SK-N-SH (cell line): Measurements from ENCODE around the gene SLC16A10. TPM values are rescaled to one million over a fixed set of nuclear protein-coding genes. Genes with fewer than 3 reads are reported as not detected.

Source experiments
- CTCF ChIA-PET: fragments of 300-600, 350-600 bp; formaldehyde crosslinking; extraction: SDS; loops from one replicate; lab custom pipeline; 2021; lab: Yijun Ruan, JAX
- POLR2A ChIA-PET: fragments of 350-600 bp; sonication (Branson Sonifier 250); formaldehyde crosslinking; extraction: SDS; loops from one replicate; lab custom pipeline; 2020; ENCODE audit warnings: antibody characterized with exemption, inconsistent platforms; lab: Yijun Ruan, JAX
- DNase-seq: peaks from one replicate; pipeline ENCODE4 v3.0.0; 2012
- H2AFZ ChIP-seq: fragments of 200-600 bp; sonication (generic); 2 replicates; pipeline ENCODE4 v1.8.1; 2016; ENCODE audit warnings: antibody characterized with exemption, mild to moderate bottlenecking, low read depth
- H3F3A ChIP-seq: fragments of 200-600 bp; sonication (generic); replicated peaks from 2 replicates; pipeline ENCODE3; 2016; ENCODE audit warnings: antibody characterized with exemption, mild to moderate bottlenecking; ENCODE audit not compliant: insufficient read depth
- H3K27ac ChIP-seq, 2 experiments: fragments of 200-500 bp in 1 of 2; fragments of 200-600 bp in 1 of 2; sonication (Bioruptor generic) in 1 of 2; sonication (generic), shearing (Covaris generic) in 1 of 2; 2 replicates each; pipeline versions ENCODE4 v1.5.1 to v1.6.1; 2014 to 2016; ENCODE audit warnings: low read depth in 2 of 2, inconsistent platforms in 1 of 2, low read length in 1 of 2, mild to moderate bottlenecking in 1 of 2, mixed read lengths in 1 of 2
- H3K27me3 ChIP-seq: fragments of 200-600 bp; sonication (generic), shearing (Covaris generic); 2 replicates; pipeline ENCODE4 v1.6.1; 2016; ENCODE audit warnings: mixed run types; ENCODE audit not compliant: insufficient read depth
- H3K36me3 ChIP-seq, 2 experiments: fragments of 200-500 bp in 1 of 2; fragments of 200-600 bp in 1 of 2; sonication (Bioruptor generic) in 1 of 2; sonication (generic) in 1 of 2; replicated peaks in 1 of 2; 2 replicates each; pipeline versions ENCODE3 to v1.5.1; 2014 to 2016; ENCODE audit warnings: low read length in 1 of 2, mild to moderate bottlenecking in 1 of 2; ENCODE audit not compliant: insufficient read depth in 2 of 2, control insufficient read depth in 1 of 2
- H3K4me1 ChIP-seq, 2 experiments: fragments of 200-500 bp in 1 of 2; fragments of 200-600 bp in 1 of 2; sonication (Bioruptor generic) in 1 of 2; sonication (generic), shearing (Covaris generic) in 1 of 2; 2 replicates each; pipeline versions ENCODE4 v1.5.1 to v1.6.1; 2014 to 2016; ENCODE audit warnings: low read depth in 1 of 2, low read length in 1 of 2, mixed run types in 1 of 2; ENCODE audit not compliant: insufficient read depth in 2 of 2, control insufficient read depth in 1 of 2
- H3K4me2 ChIP-seq: fragments of 200-600 bp; sonication (generic), shearing (Covaris generic); 2 replicates; pipeline ENCODE4 v1.6.1; 2017; ENCODE audit warnings: mixed run types
- H3K4me3 ChIP-seq, 2 experiments: fragments of 200-500 bp in 1 of 2; fragments of 200-600 bp in 1 of 2; sonication (Bioruptor generic) in 1 of 2; sonication (generic), shearing (Covaris generic) in 1 of 2; 2 replicates each; pipeline versions ENCODE4 v1.5.1 to v1.8.1; 2014 to 2016; ENCODE audit warnings: low read depth in 2 of 2, inconsistent platforms in 1 of 2, low read length in 1 of 2, mild to moderate bottlenecking in 1 of 2, mixed read lengths in 1 of 2, moderate library complexity in 1 of 2
- H3K79me2 ChIP-seq: fragments of 200-600 bp; sonication (generic); 2 replicates; pipeline ENCODE4 v1.8.1; 2017; ENCODE audit warnings: mild to moderate bottlenecking; ENCODE audit not compliant: insufficient read depth
- H3K9ac ChIP-seq: fragments of 200-600 bp; sonication (generic); 2 replicates; pipeline ENCODE4 v1.6.1; 2017; ENCODE audit warnings: mixed run types
- H3K9me2 ChIP-seq: fragments of 200-600 bp; sonication (generic); 2 replicates; pipeline ENCODE4 v1.6.1; 2017; ENCODE audit warnings: mixed run types
- H3K9me3 ChIP-seq: fragments of 200-600 bp; sonication (generic); 2 replicates; pipeline ENCODE4 v1.6.1; 2017; ENCODE audit warnings: mixed run types, mild to moderate bottlenecking, moderate library complexity
- H4K20me1 ChIP-seq: fragments of 200-600 bp; sonication (generic); 2 replicates; pipeline ENCODE4 v1.6.1; 2017; ENCODE audit warnings: mild to moderate bottlenecking, mixed run types; ENCODE audit not compliant: insufficient read depth
- ELF1 ChIP-seq: IDR thresholded peaks from 2 replicates; pipeline ENCODE4 v1.4.0; 2012
- EP300 ChIP-seq, 2 experiments: IDR thresholded peaks; 2 replicates each; pipeline versions ENCODE4 v1.4.0 to v1.6.1; 2012; ENCODE audit warnings: borderline replicate concordance in 1 of 2, low read depth in 1 of 2, low read length in 1 of 2
- FOXJ3 ChIP-seq: sonication (generic); formaldehyde crosslinking; IDR thresholded peaks from 2 replicates; pipeline ENCODE4 v1.5.1; 2020; ENCODE audit warnings: mild to moderate bottlenecking, missing genetic modification reagents
- FOXM1 ChIP-seq: IDR thresholded peaks from 2 replicates; pipeline ENCODE4 v1.4.0; 2012; ENCODE audit warnings: low read depth, mild to moderate bottlenecking
- JUND ChIP-seq: IDR thresholded peaks from 2 replicates; pipeline ENCODE4 v1.4.0; 2012
- POLR2AphosphoS5 ChIP-seq: IDR thresholded peaks from 2 replicates; pipeline ENCODE4 v1.6.1; 2012; ENCODE audit warnings: low read depth, low read length
- RFX5 ChIP-seq: IDR thresholded peaks from 2 replicates; pipeline ENCODE4 v1.6.1; 2012; ENCODE audit warnings: mild to moderate bottlenecking, improper control_type of control experiment, low read length
- SMC3 ChIP-seq: IDR thresholded peaks from 2 replicates; pipeline ENCODE4 v1.6.1; 2012; ENCODE audit warnings: low read depth, low read length, improper control_type of control experiment
- TAF1 ChIP-seq: IDR thresholded peaks from 2 replicates; pipeline ENCODE4 v1.6.1; 2012; ENCODE audit warnings: low read depth, mild to moderate bottlenecking, low read length, moderate library complexity, borderline replicate concordance
- WGBS: methylation state at CpG from one replicate; pipeline ENCODE4 v1.1.6; 2017; ENCODE audit warnings: low lambda C conversion rate; 5-methylcytosine and 5-hydroxymethylcytosine counted together
- polyA plus RNA-seq, 3 experiments: library from polyadenylated mRNA; depleted of rRNA; stranded (reverse); fragments of >200 nt; gene quantifications; 2 replicates each; pipeline ENCODE4 v1.2.3, GENCODE V29; 2012
- TF ChIP-seq, protein P1 (sequence below): IDR thresholded peaks from 2 replicates; pipeline ENCODE4 v1.6.1; 2012; ENCODE audit warnings: mild to moderate bottlenecking, low read depth, low read length, moderate library complexity
- TF ChIP-seq, protein P2 (sequence below): IDR thresholded peaks from 2 replicates; pipeline ENCODE4 v1.4.0; 2012; ENCODE audit warnings: low read depth

Gene SLC16A10
- polyA plus RNA-seq, 1 of the 3 experiments (the other 2 are of a cell fraction): 0.12 TPM

DNA sequence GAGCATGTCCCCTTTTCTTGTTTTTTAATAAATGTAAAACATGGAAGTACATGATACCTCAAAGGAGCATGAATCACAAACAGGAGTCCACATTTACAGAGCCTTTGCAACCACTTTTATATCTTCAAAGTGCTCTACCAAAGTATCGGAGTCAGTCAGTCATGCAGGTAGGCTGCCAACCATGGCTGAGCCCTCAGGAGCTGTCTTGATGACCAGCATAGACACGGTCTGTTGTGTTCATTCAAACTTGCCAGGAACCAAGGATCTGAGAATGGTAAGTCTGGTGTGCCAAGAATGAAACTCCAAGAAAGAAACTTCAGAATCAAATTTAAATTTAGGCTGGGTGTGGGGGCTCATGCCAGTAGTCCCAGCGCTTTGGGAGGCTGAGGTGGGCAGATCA lies 111.5 kb downstream of the SLC16A10 start (continued):
- TF ChIP-seq FOXM1 (no peak), EP300 (IDR thresholded peaks at IDR 0.05; ENCODE audit: borderline replicate concordance in 1 of 2, low read depth in 1 of 2, low read length in 1 of 2) (no peak)
- TF ChIP-seq, protein P1, sequence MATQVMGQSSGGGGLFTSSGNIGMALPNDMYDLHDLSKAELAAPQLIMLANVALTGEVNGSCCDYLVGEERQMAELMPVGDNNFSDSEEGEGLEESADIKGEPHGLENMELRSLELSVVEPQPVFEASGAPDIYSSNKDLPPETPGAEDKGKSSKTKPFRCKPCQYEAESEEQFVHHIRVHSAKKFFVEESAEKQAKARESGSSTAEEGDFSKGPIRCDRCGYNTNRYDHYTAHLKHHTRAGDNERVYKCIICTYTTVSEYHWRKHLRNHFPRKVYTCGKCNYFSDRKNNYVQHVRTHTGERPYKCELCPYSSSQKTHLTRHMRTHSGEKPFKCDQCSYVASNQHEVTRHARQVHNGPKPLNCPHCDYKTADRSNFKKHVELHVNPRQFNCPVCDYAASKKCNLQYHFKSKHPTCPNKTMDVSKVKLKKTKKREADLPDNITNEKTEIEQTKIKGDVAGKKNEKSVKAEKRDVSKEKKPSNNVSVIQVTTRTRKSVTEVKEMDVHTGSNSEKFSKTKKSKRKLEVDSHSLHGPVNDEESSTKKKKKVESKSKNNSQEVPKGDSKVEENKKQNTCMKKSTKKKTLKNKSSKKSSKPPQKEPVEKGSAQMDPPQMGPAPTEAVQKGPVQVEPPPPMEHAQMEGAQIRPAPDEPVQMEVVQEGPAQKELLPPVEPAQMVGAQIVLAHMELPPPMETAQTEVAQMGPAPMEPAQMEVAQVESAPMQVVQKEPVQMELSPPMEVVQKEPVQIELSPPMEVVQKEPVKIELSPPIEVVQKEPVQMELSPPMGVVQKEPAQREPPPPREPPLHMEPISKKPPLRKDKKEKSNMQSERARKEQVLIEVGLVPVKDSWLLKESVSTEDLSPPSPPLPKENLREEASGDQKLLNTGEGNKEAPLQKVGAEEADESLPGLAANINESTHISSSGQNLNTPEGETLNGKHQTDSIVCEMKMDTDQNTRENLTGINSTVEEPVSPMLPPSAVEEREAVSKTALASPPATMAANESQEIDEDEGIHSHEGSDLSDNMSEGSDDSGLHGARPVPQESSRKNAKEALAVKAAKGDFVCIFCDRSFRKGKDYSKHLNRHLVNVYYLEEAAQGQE: no peak

DNA sequence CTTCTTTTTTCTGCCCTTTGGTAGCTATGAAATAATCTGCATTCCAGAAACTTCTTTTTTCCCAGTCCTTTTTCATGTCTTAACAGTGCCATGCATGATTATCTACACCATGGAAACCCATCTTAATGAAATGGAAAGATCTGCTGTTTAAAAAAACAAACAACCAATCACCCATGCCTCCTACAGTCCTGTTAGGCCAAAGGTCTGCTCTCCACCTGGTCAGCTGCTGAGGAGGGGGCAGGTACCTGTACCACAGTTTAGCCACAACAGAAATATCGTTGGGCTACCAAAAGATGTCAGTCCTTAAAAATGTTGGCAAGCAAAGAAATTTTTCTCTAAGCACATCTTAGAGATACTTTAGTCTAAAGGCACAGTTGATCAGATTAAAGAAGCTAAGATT lies 112.6 kb downstream of the SLC16A10 start:
- H3K27ac ChIP-seq: no peak overlapping the region
- no peaks in the 10 kb centered on the region for H3K36me3 ChIP-seq
- no peaks in the 10 kb centered on the region for H3F3A ChIP-seq
- no peaks in the 10 kb centered on the region for H3K9me2 ChIP-seq
- no peaks in the 10 kb centered on the region for H4K20me1 ChIP-seq
- CTCF ChIA-PET: interaction anchor here (0.8 to 1.9 kb wide), 2 partner anchors 10 to 843 kb away, joined by 3 to 14 read pairs; no protein-coding TSS in a partner anchor
- H3K27me3 ChIP-seq: no peaks in the 10 kb centered on the region
- WGBS: 36% methylated on average over 1 of the region's 1 CpG
- H3K79me2 ChIP-seq: no peaks in the 10 kb centered on the region
- H3K4me3 ChIP-seq: no peak overlapping the region
- H3K9ac ChIP-seq: no peak overlapping the region
- H3K4me1 ChIP-seq: no peaks in the 10 kb centered on the region
- H3K9me3 ChIP-seq: no peaks in the 10 kb centered on the region
- H2AFZ ChIP-seq: no peak overlapping the region
- H3K4me2 ChIP-seq: no peak overlapping the region
- DNase-seq: no peak
- POLR2A ChIA-PET: no interaction called here
- TF ChIP-seq POLR2AphosphoS5 (no peak), SMC3 (no peak), JUND (no peak), TAF1 (no peak), RFX5 (no peak), ELF1 (no peak), FOXM1 (no peak), FOXJ3 (CRISPR knock-in tag) (no peak)
- TF ChIP-seq, protein P2, sequence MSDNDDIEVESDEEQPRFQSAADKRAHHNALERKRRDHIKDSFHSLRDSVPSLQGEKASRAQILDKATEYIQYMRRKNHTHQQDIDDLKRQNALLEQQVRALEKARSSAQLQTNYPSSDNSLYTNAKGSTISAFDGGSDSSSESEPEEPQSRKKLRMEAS: no peak
